NCI-H1930 (cell line): Measurements from ENCODE around the gene MON1B.
A peak's percentile ranks its signal among the peaks of the same experiment; 100 is the strongest.
"Not testable (repeated sequence)": the region's sequence is repeated elsewhere in the genome, so short reads cannot be mapped to it uniquely, and the experiment has no call there.

Experiments used
- DNase-seq, 2 experiments: peaks; one replicate each; lab custom pipeline; 2025; lab: John Stamatoyannopoulos, UW

The MON1B gene

DNA sequence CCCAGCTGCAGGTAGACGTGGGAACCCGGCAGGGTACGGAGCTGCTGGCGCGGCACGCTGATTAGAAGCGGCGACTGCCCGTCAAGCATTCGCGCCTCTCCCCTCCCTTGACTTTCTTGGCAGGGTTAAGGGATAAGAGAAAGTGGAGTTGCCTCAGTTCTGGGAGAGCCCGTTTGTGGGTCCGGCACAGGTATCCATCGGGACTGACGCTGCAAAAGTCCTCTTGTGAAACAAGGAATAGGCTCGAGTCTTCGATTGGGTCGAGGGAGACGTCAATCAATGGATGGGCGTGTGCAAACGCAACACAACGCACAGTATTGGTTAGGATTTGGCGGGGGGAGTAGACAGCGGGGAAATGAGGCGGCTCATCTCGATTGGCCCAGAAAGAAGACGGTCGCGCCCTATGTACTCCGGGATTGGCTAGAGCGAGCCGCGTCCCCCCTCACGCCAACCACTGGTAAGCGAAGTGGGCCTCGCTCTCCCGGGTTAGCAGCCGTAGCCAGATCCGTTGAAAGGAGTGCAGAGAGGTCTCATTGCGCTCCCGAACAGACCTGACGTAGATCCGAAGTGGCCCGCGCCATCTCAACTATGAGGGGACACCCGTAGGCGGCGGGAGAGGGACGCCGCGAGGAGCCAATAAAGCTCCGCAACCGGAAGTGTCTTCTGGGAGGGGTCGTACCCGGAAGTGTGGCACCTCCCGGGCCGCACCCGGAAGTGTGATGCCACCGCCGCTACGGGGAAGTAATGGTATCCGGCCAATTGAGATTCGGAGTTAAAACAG lies at the start of gene MON1B:
Gene MON1B, plus strand, starts transcription at position 713 of the 781 bp plus-strand sequence. CDS start 296 bp downstream, outside the sequence.
- DNase-seq = peak; percentile 91

DNA sequence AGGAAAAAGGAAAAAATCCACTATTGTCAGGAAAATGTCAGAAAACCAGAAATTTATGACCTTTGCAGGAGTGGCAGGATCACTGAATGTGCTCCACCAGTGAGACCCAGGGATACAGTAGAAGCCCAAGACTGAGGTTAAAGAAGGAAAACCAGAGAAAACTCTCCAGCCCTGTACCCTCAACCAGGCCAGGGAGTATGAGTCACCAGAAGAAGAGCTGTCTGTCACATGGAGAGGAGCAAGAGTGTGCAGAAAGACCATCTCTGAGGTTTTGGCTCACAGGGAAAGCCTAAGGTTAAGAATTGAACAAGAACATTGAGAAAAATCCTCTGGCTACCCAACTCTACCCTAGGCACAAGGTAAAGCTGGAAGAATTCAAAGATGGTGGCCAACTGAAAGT lies 47.6 kb upstream of the MON1B start:
- no peak for DNase-seq

DNA sequence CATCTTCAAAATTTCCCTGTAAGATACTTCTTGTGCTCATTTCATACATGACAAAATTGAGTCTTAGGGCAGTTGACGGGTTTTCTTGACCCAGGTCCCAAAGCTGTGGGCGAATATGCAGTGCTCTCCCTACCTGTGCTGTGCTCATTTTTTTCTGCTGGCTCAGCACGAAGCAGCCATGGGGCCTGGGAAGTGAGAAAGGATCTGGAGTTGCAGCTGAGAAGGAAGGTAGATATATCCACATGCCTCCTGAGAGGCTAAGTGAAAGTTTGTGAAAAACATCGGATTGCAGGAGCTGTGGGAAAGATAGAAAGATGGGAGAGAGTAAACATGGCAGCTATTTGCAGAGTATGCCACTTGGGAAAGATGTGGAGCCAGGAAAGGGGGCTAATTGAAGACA lies 42.9 kb upstream of the MON1B start:
- DNase-seq = no peak

DNA sequence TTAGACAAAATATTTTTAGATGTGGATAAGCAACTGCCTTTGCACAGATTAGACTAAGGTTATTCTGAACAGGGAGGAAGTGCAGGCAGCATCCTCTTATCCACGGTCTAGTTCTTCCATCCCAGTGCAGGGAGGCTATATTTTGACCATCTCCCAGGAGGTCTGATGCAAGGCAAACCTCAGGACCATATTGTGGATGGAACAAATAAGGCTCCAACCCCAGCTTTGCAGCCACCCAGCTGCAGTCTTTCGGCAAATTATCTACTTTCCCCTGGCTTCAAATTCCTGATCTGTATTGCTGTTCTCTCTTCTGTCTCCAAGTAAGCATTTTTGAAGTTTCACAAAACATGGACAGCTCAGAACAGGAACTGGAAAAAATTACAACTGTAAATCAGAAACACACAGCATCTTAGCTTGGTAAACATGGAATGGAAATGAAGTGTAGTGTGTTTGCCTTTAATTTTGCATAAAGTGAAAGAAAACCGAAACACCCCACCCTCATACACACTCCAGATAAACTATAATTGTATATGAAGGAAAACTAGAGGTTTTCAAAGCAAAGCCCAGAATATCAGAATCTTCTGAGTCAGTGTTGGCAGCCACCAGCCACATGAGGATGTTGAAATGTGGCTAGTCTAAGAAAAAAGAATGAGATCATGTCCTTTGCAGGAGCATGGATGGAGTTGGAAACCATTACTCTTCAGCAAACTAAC lies 33.5 kb upstream of the MON1B start:
- no peak for DNase-seq

DNA sequence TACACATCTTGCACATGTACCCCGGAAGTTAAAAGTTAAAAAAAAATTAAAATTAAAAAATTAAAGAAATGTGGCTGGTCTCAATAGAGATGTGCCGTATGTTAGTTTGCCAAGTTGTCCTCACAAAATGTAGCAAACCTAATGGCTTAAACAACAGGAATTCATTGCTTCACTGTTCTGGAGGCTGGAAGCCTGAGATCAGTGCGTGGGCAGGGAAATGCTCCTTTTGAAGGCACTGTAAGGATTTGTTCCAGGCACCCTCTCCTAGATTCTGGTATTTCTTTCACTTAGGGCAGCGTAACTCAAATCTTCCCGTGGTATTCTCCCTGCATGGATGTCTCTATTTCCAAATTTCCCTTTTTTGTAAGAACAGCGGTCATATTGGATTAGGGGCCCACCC lies 32.7 kb upstream of the MON1B start:
- no peak for DNase-seq

DNA sequence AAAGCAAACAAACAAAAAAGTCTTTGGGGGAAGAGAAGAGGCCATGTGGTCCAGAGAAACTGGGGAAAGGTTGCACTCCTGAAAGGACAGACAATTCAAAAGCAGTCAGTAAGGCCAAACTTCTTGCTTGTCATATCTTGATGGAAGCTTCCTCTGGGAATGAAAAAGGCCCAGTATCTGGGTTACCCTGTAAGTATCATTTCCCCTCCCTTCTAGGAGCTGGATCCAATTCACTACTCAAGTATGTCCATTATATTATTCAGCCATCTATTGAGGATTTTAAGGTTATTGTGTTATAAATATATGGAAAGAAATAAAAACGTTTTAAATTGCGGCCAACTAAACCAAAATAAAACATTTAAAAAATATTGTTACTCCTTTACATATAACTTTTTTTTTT lies 26.0 kb upstream of the MON1B start:
- DNase-seq = no peak

DNA sequence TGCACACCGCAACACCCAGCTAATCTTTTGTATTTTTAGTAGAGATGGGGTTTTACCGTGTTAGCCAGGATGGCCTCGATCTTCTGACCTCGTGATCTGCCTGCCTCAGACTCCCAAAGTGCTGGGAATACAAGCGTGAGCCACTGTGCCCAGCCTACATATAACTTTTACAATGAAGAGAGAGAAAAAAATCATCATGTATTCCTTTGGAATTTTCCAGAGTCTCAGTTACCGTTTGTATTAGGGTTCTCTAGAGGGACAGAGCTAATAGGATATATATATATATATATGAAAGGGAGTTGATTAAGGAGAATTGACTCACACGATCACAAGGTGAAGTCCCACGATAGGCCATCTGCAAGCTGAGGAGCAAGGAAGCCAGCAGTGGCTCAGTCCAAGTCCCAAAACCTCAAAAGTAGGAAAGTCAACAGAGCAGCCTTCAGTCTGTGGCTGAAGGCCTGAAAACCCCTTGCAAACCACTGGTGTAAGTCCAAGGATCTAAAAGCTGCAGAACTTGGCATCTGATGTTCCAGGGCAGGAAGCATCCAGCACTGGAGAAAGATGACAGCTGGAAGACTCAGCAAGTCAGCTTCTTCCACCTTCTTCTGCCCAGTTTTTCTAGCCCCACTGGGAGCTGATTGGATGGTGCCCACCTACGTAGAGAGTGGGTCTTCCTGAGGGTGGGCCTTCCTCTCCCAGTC lies 25.3 kb upstream of the MON1B start:
- DNase-seq = not testable (repeated sequence)

DNA sequence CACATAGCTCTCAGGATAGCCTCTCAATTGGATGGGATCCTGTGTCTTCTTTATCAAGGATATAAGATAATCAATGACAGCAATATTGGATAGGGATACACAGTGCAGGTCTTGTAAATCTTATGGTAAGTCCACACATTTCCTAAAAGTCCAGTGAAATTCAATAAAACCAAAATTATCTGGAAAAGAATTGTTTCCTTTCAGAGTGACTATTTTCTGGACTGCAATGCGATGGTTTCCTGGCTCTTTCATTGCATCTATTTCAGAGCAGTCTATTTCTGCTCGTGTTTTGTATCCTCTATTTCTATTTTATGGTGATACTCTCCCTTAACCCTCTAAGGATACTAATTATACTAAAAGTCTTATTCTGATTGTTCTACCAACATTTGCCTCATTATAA lies 24.3 kb upstream of the MON1B start:
- DNase-seq = no peak

DNA sequence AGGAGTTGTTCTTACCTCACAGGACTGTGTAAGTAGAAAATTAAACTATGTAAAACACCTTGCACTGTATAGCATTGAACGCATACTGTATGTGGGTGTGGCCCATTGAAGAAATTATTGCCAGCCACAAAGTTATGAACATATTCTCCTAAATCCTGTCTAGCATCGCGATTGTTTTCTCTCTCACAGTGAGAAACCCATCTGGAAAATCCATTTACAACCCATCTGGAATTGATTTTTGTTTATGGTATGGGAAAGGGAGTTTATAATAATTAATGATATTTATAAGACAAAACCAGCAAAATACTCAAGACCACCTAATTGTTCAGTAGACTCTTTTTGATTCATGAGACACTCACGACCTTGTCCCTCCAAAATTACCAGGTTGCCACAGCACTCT lies 22.1 kb upstream of the MON1B start:
- no peak for DNase-seq

DNA sequence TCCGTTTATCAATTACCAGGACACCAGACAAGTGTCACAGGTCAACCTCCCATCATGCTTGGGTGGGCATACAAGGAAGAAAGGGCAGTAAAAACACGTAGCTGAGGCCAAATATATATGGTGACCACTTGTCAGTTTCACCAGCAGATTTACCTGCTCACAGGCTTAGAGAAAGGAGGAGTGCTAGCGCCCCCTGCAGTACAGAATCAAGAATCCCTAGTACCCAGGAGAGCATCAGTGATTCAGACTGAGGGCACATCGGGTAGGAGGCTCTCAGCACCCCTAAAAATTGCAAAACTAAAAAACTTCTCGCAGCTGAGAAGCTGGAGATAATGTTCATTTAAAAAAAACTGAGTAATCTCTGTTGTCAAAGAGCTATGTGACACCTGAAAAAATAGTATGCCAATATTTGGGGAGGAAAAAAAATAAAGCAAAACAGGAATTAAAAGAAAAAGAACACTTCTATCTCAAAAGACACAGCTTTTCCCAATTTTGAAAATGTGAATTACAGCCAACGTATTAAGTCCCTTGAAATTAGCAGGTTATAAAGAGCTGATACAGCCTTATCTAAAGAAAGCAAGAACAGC lies 21.2 kb upstream of the MON1B start:
- peak; percentile 5 to 16 for DNase-seq

DNA sequence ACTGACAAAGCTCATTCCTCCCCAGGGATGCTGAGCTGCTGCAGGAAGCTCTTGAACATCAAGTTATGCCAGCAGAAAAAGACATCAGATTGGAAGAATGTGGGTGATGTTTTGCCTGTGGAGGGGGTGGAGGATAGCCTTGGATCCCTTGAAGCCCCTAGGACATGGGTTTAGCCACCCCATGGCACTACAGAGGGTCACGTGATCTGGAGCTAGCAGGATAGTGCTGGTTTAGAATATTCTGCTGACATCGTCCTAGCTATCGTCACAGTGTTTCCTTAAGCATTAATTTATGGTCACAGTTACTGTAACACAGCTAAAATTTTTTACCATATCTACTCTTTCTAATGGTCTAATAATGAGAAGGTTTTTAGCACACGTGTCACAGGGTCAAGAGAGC lies 20.2 kb upstream of the MON1B start:
- no peak for DNase-seq

DNA sequence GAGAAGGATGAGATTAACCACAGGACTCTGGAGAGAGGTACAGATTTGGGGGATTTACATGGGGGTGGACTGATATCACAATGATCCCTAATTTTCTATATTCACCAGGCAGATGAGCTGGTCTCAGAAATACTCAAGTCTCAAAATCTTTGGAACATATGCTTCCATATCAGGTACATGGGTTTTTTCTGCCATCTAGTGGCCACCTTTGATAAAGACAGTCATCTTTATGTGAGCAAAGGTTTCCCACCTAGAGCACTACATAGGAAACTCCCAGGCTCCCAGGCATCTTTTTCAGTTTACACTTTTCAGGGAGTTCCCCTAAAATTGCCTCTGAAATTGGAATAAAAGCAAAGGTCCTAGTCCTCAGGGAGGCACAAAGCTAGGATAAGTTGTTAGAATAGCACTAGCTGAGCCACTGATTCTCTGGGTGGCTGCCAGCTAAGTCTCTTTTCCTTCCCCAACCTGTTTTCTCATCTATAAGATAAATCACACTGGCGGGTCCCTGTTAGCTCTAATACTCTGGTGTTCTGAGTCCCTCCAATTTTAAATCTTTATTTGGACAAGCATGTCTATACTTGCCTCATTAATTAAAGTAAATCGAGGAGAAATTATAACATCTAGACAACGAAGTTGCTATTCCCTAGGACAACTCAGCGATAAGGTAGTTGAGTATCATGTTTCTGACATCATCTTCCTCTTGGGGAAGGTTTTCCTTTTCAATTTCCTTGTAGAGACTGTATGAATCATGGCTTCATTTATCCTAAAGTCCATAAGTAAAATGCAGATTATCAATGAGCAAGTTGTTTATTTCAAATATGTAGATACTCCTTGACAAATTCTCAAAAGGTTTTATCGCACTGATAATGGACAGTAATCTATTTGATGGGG lies 19.0 kb upstream of the MON1B start:
- peak; percentile 13 to 31 for DNase-seq

DNA sequence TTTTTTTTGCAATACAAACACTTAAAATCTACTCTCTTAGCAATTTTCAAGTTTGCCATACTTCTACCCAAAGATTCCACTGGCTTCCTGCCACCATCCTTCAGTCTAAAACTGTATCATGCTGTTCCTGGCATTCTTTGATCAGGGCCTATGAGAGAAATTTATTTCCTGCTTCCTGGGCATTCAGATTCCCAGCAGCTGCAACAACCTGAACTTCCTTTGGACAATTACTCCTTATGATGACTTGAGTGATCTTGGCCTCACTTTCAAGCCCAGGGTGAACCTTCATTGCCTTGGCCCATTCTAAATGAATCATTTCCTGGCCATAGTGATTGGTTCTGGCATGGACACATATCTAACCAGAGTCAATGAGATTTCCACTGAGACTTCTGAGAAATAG lies 18.0 kb upstream of the MON1B start:
- no peak for DNase-seq

DNA sequence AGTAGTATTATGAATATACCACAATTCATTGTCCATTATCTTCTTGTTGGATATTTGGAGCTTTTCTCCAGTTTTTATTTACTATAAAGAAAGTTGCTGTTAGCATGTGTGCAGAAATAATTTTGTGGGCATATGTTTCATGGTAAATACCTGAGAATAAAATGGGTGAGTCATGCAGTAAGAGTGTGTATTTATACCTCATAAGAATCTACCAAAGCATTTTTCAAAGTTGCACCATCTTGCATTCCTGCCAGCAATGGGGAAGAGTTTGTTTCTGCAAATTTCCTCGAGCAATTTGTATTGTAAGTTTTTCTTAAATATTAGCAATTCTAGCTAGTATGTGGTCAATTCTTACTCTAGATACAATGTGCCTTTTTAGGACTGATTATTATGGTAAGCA lies 7.9 kb upstream of the MON1B start:
- no peak for DNase-seq

DNA sequence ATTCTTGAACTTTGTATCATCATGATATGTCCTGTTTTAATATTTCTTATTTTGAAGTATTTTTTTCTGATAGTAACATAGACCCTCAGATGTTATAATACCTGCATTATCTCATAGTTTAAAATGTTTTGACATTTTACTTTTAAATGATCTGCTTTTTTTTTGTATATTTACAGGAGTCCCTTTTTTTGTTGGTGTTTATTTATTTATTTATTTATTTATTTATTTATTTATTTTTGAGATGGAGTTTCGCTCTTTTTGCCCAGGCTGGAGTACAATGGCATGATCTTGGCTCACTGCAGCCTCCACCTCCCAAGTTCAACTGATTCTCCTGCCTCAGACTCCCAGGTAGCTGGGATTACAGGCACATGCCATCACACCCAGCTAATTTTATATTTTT lies 4.7 kb upstream of the MON1B start:
- not testable (repeated sequence) for DNase-seq

DNA sequence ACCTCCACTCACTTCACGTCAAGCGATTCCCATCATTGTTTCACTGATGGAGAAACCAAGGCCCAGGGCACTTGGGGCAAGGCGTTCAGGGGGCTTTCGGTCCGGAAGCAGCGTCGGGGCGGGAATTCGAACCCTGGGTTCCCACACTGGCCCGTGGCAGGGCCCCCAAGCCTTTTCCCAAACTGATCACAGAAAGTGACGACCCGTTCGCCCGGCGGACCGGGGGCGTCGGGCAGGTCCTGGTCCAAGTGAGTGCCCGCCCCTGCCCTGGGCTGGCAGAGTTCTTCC lies 856 bp upstream of the MON1B start:
- DNase-seq = no peak

DNA sequence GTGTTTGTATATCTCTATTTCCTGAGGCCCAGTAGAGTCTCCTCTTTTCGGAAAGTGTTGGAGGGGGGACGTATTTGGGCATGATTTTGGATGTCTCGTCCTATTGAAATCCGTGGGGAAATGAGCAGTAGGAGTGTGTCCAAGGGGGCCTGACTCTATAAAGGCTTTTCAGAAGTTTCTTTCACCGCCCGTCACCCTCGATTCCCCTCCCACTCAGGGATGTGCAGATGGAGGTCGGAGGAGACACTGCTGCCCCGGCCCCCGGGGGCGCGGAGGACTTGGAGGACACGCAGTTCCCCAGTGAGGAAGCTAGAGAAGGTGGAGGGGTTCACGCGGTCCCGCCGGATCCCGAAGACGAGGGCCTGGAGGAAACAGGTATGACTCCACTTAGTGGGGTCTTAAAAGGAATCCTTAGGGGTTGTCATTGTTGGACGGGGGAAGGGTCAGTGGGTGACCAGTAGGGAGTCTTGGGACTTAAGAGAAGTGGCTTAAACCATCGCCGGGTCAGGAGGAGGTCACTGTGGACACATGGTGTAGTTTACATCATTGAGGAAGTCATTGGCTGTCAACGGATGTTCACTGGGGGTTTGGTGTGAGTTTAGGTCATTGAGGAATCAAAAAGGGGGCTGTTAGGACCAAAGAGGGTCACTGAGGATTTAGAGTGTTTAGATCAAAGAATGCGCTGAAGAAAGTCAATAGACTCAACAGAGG lies 424 bp downstream of the MON1B start:
- DNase-seq = no peak

DNA sequence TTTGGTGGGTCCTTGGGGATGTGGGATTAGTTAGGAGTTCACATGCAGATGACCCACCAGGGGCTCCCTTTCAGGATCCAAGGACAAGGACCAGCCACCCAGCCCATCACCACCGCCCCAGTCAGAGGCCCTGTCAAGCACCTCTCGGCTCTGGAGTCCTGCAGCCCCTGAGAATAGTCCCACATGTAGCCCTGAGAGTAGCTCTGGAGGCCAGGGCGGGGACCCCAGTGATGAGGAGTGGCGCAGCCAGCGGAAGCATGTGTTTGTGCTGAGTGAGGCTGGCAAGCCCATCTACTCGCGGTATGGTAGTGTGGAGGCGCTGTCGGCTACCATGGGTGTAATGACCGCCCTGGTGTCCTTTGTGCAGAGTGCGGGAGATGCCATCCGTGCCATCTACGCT lies 2.4 kb downstream of the MON1B start:
- no peak for DNase-seq

DNA sequence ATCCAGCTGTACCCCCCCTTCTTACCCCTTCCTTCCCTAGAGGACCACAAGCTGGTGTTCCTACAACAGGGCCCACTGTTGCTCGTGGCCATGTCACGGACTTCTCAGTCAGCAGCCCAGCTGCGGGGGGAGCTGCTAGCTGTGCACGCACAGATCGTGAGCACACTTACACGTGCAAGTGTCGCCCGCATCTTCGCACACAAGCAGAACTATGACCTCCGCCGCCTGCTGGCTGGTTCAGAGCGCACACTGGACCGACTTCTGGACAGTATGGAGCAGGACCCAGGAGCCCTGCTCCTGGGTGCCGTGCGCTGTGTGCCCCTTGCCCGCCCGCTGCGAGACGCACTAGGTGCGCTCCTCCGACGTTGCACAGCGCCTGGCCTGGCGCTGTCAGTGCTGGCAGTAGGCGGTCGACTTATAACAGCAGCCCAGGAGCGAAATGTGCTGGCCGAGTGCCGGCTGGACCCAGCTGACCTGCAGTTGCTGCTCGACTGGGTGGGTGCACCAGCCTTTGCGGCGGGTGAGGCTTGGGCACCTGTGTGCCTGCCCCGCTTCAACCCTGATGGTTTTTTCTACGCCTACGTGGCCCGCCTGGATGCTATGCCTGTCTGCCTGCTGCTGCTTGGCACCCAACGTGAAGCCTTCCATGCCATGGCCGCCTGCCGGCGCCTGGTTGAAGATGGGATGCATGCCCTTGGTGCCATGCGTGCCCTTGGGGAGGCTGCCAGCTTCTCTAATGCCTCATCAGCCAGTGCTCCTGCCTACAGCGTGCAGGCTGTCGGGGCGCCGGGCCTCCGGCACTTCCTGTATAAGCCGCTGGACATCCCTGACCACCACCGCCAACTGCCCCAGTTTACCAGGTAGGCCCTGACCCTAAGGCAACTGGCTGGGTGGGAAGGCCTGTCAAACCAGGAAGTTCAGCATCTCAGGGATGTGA lies 3.6 kb downstream of the MON1B start:
- DNase-seq = no peak

DNA sequence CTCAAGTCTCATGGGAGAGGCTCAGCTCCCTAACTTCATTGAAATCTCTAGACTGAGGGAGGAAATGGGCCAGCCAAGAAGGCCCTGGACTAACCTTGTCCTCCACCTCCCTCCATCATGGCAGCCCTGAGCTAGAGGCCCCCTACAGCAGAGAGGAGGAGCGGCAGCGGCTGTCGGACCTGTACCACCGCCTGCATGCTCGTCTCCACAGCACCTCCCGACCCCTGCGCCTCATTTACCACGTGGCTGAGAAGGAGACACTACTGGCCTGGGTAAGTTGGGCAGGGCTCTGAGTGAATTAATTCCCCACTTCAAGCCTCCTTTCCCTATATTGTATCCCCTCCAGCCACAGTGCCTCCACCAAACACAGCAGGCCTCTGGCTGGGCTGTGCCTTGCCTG lies 4.4 kb downstream of the MON1B start:
- DNase-seq = no peak
